Gastrocnemius medialis (tissue), 4 donors: ENCODE results near the gene TNS4.

ENCODE experiments used
- CTCF ChIP-seq, 5 experiments: fragments of 450-650 bp in 3 of 5; fragments of 200-600 bp in 2 of 5; sonication (generic) in 2 of 5; IDR thresholded peaks in 4 of 5; conservative IDR thresholded peaks in 1 of 5; 1 replicate in 4 of 5; 2 replicates in 1 of 5; pipeline ENCODE4 v1.5.1; 2016 to 2019; ENCODE audit warnings: antibody characterized with exemption in 5 of 5, mild to moderate bottlenecking in 3 of 5, moderate library complexity in 3 of 5
- POLR2A ChIP-seq, 2 donors: fragments of 450-650 bp; IDR thresholded peaks; one replicate each; pipeline ENCODE4 v1.6.1; 2017; ENCODE audit warnings: antibody characterized with exemption in 2 of 2, mild to moderate bottlenecking in 2 of 2, moderate library complexity in 2 of 2

- no peak for TF ChIP-seq POLR2A (IDR thresholded peaks at IDR 0.05)
- TF ChIP-seq CTCF (IDR thresholded peaks at IDR 0.05 in 4 of 5, conservative IDR thresholded peaks at IDR 0.05 in 1 of 5) = no peak
Observed at GRCh38 chr17:40526668-40527067, 25.2 kb upstream of the TNS4 start.
